HG03558 (cell line): ENCODE results near the gene PXYLP1.

Experiments
- ATAC-seq: cut with Tn5 transposase; IDR thresholded peaks from one replicate; pipeline ENCODE4 v1.9.1; 2021; ENCODE audit warnings: moderate number of reproducible peaks; ENCODE audit not compliant: unreplicated experiment; ENCODE audit errors: extremely low read depth

PXYLP1 gene

DNA sequence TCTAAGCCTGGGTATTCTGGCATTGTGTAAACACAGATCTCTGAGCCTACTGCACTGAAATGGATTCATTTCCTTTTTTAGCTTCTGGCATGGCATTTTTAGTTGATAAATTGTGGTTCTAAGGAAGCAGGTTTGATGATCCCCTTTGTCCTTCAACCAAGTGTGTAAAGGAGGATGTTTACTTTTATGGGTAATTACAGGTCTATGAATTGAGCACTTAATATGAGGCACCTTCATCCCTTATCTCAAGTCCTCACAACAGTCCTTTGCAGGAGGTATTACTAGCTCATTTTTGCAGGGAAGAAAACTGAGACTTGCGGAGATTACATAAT is 105.9 kb downstream of the PXYLP1 start:
- no peak for ATAC-seq

DNA sequence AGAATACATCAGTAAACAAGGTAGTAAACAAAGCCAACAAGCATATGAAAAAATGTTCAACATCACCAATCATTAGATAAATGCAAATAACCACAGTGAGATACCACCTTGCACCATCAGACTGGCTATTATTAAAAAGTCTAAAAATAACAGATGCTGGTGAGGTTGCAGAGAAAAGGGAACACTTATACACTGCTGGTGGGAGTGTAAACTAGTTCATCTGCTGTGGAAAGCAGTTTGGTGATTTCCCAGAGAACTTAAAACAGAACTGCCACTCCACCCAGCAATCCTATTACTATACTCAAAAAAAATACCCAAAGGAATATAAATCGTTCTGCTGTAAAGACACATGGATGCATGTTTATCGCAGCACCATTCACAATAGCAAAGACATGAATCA is 106.4 kb downstream of the PXYLP1 start:
- no peak for ATAC-seq

DNA sequence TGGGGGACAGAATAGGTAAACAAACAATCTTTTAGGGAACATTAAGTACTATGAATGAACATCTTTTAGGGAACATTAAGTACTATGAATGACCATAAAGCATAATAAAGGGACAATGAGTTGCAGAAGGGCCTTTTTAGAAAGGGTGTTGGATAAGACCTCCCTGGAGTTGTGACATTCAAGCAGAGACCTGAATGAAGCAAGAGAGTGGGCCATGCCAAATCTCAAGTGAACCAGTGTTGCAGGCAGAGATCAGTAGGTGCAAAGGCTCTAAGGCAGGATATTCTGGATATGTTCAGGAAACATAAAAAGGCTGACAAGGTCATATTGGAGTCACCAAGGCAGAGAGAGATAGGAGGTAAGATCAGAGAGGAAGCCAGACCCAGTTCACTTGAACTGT is 107.3 kb downstream of the PXYLP1 start:
- ATAC-seq: no peak

DNA sequence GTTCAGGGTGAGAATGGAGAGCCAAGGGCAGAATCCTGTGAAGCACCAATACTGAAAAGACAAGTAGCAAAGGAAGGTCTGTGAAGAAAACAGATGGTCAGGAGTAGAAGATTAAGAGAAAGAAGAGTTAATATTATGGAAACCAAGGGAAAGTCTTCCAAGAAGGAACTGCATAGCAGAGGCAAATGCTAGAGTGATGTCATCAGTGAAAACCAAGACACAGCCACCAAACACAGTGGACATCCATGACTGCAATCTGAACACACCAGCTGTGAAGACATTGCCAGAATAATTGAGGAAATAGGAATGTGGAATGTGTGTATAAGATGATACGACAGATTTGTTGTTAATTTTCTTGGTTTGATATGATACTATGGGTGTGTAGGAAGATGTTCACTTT is 109.9 kb downstream of the PXYLP1 start:
- ATAC-seq: no peak

DNA sequence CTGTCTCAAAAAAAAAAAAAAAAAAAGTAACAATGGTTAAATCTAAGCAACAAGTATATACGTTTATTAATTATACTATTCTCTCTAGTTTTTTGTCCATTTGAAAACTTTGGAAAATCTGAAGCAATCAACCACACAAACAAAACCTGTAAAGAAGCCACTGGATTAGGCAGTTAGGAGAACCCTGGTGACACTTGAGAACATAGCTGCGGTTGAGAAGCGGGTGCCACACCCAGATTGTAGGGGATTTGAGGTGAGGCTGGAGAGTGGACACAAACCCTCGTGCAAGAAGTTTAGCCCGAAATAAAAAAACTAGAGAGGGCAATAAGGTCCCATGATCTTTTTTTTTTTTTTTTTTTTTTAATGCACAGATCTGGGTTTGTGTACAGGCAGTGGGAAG is 110.8 kb downstream of the PXYLP1 start:
- ATAC-seq: no peak

GRCh38 chr3:141343077-141343476 is 111.5 kb downstream of the PXYLP1 start:
- ATAC-seq: no peak

GRCh38 chr3:141343865-141344271 is 112.2 kb downstream of the PXYLP1 start:
- ATAC-seq: no peak
